Measurements from ENCODE around the gene OR52K2.

DNA sequence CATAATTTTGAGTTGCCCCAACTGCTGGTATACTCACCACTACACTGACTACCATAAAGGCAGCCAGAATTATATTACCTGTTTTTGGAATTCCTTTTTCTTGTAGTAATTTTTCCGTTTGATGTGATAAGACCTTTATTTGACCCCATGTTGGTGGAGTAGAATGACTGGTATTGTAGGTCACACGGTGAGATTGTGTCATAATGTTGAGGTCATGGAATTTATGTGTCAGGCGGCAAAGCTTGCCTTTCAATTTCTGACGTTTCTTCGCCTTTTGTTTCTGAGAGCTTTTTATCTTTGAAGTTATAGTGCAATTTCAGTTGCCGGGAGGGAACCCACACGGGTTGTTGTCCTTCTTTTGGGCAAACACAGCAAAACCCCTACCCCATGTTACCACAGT, 46.4 kb downstream of the OR52K2 start:
- TF ChIP-seq RARG (CRISPR knock-in tag; IDR thresholded peaks at IDR 0.05; ENCODE audit: low read depth), result no peak
- TF ChIP-seq, protein P1, sequence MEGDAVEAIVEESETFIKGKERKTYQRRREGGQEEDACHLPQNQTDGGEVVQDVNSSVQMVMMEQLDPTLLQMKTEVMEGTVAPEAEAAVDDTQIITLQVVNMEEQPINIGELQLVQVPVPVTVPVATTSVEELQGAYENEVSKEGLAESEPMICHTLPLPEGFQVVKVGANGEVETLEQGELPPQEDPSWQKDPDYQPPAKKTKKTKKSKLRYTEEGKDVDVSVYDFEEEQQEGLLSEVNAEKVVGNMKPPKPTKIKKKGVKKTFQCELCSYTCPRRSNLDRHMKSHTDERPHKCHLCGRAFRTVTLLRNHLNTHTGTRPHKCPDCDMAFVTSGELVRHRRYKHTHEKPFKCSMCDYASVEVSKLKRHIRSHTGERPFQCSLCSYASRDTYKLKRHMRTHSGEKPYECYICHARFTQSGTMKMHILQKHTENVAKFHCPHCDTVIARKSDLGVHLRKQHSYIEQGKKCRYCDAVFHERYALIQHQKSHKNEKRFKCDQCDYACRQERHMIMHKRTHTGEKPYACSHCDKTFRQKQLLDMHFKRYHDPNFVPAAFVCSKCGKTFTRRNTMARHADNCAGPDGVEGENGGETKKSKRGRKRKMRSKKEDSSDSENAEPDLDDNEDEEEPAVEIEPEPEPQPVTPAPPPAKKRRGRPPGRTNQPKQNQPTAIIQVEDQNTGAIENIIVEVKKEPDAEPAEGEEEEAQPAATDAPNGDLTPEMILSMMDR (CRISPR knock-in tag; IDR thresholded peaks at IDR 0.05), result no peak
- no peak for TF ChIP-seq ZNF263 (CRISPR knock-in tag; IDR thresholded peaks at IDR 0.05)
- TF ChIP-seq, protein P2, sequence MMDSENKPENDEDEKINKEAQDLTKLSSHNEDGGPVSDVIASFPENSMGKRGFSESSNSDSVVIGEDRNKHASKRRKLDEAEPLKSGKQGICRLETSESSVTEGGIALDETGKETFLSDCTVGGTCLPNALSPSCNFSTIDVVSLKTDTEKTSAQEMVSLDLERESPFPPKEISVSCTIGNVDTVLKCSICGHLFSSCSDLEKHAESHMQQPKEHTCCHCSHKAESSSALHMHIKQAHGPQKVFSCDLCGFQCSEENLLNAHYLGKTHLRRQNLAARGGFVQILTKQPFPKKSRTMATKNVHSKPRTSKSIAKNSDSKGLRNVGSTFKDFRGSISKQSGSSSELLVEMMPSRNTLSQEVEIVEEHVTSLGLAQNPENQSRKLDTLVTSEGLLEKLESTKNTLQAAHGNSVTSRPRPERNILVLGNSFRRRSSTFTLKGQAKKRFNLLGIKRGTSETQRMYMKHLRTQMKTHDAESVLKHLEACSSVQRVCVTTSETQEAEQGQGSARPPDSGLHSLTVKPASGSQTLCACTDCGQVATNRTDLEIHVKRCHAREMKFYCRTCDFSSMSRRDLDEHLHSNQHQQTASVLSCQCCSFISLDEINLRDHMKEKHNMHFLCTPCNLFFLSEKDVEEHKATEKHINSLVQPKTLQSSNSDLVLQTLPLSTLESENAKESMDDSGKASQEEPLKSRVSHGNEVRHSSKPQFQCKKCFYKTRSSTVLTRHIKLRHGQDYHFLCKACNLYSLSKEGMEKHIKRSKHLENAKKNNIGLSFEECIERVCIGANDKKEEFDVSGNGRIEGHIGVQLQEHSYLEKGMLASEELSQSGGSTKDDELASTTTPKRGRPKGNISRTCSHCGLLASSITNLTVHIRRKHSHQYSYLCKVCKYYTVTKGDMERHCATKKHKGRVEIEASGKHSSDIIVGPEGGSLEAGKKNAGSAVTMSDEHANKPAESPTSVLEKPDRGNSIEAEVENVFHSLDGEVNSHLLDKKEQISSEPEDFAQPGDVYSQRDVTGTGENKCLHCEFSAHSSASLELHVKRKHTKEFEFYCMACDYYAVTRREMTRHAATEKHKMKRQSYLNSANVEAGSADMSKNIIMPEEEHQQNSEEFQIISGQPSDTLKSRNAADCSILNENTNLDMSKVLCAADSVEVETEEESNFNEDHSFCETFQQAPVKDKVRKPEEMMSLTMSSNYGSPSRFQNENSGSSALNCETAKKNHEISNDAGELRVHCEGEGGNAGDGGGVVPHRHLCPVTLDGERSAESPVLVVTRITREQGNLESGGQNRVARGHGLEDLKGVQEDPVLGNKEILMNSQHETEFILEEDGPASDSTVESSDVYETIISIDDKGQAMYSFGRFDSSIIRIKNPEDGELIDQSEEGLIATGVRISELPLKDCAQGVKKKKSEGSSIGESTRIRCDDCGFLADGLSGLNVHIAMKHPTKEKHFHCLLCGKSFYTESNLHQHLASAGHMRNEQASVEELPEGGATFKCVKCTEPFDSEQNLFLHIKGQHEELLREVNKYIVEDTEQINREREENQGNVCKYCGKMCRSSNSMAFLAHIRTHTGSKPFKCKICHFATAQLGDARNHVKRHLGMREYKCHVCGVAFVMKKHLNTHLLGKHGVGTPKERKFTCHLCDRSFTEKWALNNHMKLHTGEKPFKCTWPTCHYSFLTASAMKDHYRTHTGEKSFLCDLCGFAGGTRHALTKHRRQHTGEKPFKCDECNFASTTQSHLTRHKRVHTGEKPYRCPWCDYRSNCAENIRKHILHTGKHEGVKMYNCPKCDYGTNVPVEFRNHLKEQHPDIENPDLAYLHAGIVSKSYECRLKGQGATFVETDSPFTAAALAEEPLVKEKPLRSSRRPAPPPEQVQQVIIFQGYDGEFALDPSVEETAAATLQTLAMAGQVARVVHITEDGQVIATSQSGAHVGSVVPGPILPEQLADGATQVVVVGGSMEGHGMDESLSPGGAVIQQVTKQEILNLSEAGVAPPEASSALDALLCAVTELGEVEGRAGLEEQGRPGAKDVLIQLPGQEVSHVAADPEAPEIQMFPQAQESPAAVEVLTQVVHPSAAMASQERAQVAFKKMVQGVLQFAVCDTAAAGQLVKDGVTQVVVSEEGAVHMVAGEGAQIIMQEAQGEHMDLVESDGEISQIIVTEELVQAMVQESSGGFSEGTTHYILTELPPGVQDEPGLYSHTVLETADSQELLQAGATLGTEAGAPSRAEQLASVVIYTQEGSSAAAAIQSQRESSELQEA (CRISPR knock-in tag; IDR thresholded peaks at IDR 0.05; ENCODE audit: not compliant biosample characterization), result no peak
- no peak for TF ChIP-seq ARID2 (CRISPR knock-in tag; IDR thresholded peaks at IDR 0.05; ENCODE audit: borderline replicate concordance)
- no peak for TF ChIP-seq CREM (IDR thresholded peaks at IDR 0.05)
- no peak for TF ChIP-seq CREM (CRISPR knock-in tag; IDR thresholded peaks at IDR 0.05)
- TF ChIP-seq STAT5B (CRISPR knock-in tag; IDR thresholded peaks at IDR 0.05), result no peak
- no peak for TF ChIP-seq NFATC3 (CRISPR knock-in tag; IDR thresholded peaks at IDR 0.05)
- TF ChIP-seq, protein P3, sequence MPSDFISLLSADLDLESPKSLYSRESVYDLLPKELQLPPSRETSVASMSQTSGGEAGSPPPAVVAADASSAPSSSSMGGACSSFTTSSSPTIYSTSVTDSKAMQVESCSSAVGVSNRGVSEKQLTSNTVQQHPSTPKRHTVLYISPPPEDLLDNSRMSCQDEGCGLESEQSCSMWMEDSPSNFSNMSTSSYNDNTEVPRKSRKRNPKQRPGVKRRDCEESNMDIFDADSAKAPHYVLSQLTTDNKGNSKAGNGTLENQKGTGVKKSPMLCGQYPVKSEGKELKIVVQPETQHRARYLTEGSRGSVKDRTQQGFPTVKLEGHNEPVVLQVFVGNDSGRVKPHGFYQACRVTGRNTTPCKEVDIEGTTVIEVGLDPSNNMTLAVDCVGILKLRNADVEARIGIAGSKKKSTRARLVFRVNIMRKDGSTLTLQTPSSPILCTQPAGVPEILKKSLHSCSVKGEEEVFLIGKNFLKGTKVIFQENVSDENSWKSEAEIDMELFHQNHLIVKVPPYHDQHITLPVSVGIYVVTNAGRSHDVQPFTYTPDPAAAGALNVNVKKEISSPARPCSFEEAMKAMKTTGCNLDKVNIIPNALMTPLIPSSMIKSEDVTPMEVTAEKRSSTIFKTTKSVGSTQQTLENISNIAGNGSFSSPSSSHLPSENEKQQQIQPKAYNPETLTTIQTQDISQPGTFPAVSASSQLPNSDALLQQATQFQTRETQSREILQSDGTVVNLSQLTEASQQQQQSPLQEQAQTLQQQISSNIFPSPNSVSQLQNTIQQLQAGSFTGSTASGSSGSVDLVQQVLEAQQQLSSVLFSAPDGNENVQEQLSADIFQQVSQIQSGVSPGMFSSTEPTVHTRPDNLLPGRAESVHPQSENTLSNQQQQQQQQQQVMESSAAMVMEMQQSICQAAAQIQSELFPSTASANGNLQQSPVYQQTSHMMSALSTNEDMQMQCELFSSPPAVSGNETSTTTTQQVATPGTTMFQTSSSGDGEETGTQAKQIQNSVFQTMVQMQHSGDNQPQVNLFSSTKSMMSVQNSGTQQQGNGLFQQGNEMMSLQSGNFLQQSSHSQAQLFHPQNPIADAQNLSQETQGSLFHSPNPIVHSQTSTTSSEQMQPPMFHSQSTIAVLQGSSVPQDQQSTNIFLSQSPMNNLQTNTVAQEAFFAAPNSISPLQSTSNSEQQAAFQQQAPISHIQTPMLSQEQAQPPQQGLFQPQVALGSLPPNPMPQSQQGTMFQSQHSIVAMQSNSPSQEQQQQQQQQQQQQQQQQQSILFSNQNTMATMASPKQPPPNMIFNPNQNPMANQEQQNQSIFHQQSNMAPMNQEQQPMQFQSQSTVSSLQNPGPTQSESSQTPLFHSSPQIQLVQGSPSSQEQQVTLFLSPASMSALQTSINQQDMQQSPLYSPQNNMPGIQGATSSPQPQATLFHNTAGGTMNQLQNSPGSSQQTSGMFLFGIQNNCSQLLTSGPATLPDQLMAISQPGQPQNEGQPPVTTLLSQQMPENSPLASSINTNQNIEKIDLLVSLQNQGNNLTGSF (CRISPR knock-in tag; IDR thresholded peaks at IDR 0.05), result no peak
- TF ChIP-seq, protein P4, sequence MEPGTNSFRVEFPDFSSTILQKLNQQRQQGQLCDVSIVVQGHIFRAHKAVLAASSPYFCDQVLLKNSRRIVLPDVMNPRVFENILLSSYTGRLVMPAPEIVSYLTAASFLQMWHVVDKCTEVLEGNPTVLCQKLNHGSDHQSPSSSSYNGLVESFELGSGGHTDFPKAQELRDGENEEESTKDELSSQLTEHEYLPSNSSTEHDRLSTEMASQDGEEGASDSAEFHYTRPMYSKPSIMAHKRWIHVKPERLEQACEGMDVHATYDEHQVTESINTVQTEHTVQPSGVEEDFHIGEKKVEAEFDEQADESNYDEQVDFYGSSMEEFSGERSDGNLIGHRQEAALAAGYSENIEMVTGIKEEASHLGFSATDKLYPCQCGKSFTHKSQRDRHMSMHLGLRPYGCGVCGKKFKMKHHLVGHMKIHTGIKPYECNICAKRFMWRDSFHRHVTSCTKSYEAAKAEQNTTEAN (CRISPR knock-in tag; conservative IDR thresholded peaks at IDR 0.05), result no peak

Measured in HepG2 (cell line).